Measurements from ENCODE around the gene TSPYL4. TPM values are rescaled to one million over a fixed set of nuclear protein-coding genes. Genes with fewer than 3 reads are reported as not detected.

TSPYL4 gene
- total and polyA plus RNA-seq, 7 donors, result 2.8 to 10.1 (median 6.5) TPM

- intact Hi-C loops (cut with DNase I), result no loop called here
- Histone ChIP-seq H3K4me1 (peaks cover 24% of the 10 kb centered on the region), H3K36me3 (ENCODE audit: insufficient read depth in 1 of 2, low read depth in 1 of 2) (peaks cover 0 to 25% of the 10 kb centered on the region in 2 donors), H3K27me3 (ENCODE audit: insufficient read depth in 3 of 3, low read length in 2 of 3) (no peaks in the 10 kb centered on the region), H3K27ac (no peak overlapping the region), H3K9me3 (no peaks in the 10 kb centered on the region), H3K4me3 (no peak overlapping the region)
- WGBS, 3 donors, result 57 to 60% (median 58%) methylated on average over 3 of the region's 3 CpGs
- no peak for DNase-seq
- TF ChIP-seq, protein P1, sequence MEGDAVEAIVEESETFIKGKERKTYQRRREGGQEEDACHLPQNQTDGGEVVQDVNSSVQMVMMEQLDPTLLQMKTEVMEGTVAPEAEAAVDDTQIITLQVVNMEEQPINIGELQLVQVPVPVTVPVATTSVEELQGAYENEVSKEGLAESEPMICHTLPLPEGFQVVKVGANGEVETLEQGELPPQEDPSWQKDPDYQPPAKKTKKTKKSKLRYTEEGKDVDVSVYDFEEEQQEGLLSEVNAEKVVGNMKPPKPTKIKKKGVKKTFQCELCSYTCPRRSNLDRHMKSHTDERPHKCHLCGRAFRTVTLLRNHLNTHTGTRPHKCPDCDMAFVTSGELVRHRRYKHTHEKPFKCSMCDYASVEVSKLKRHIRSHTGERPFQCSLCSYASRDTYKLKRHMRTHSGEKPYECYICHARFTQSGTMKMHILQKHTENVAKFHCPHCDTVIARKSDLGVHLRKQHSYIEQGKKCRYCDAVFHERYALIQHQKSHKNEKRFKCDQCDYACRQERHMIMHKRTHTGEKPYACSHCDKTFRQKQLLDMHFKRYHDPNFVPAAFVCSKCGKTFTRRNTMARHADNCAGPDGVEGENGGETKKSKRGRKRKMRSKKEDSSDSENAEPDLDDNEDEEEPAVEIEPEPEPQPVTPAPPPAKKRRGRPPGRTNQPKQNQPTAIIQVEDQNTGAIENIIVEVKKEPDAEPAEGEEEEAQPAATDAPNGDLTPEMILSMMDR (IDR thresholded peaks at IDR 0.05), result no peak
- ATAC-seq, result no peak
Observed at GRCh38 chr6:116267836-116268588, 14.1 kb upstream of the TSPYL4 start.

- Histone ChIP-seq H3K36me3 (ENCODE audit: insufficient read depth in 1 of 2, low read depth in 1 of 2) (peaks cover 0 to 18% of the 10 kb centered on the region in 2 donors), H3K4me1 (peaks cover 24% of the 10 kb centered on the region), H3K27ac (no peak overlapping the region), H3K4me3 (no peak overlapping the region), H3K27me3 (ENCODE audit: insufficient read depth in 3 of 3, low read length in 2 of 3) (no peaks in the 10 kb centered on the region), H3K9me3 (no peaks in the 10 kb centered on the region)
- DNase-seq (no peak), ATAC-seq (no peak)
- TF ChIP-seq, protein P1 (IDR thresholded peaks at IDR 0.05), result no peak
- intact Hi-C loops (cut with DNase I), result no loop called here
Observed at GRCh38 chr6:116266803-116267202, 12.9 kb upstream of the TSPYL4 start.

DNA sequence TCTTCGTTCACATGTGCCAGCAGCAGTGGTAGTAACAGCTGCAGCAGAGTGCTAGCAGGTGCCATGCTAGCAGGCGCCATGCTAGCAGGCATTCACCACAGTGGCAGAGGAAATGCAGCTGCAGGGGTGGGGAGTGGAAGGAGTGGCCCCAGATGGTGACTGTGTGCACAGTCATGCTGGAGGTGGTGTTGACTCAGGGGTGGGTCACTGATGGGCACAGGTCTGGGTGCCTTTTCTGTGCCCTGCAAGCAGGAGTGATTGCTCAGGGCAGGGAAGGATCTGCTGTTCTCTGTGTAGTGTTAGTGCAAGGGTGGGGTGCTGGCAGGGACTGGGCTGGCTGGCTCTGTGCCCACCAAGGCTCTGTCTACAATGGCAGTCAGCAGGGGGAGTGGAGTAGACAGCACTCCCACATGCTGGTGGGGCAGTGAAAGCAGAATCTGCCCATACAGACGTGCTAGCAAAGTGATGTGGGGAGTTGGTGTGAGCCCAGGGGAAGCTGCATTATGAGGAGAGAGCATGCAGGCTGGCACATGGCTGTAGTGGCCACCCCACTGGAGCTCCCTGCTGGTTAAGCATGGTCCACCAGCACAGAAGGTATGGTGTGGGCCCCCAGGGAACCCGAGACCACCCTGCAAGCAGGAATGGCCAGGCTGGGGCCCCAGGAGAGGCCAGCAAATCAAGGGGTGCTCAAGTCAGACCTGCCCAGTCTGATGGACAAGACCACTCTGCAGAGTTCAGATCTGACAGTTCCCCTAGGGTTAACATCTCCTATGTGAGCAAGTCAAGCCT is 11.4 kb upstream of the TSPYL4 start:
- H3K27ac ChIP-seq, result no peak overlapping the region
- no peak overlapping the region for H3K4me3 ChIP-seq
- DNase-seq (no peak), ATAC-seq (no peak)
- H3K27me3 ChIP-seq (ENCODE audit: insufficient read depth in 3 of 3, low read length in 2 of 3), result no peaks in the 10 kb centered on the region
- H3K4me1 ChIP-seq, result peaks cover 17% of the 10 kb centered on the region
- 66 to 75% (median 69%) methylated on average over 4 of the region's 4 CpGs for WGBS, 3 donors
- TF ChIP-seq, protein P1 (IDR thresholded peaks at IDR 0.05), result no peak
- H3K9me3 ChIP-seq, result no peaks in the 10 kb centered on the region
- peaks cover 0 to 13% of the 10 kb centered on the region in 2 donors for H3K36me3 ChIP-seq (ENCODE audit: insufficient read depth in 1 of 2, low read depth in 1 of 2)
- intact Hi-C loops (cut with DNase I), result no loop called here

- no peaks in the 10 kb centered on the region for H3K4me1 ChIP-seq
- no peaks in the 10 kb centered on the region for H3K9me3 ChIP-seq
- ATAC-seq, result no peak
- peaks cover 0 to 20% of the 10 kb centered on the region in 2 donors for H3K36me3 ChIP-seq (ENCODE audit: insufficient read depth in 1 of 2, low read depth in 1 of 2)
- H3K27me3 ChIP-seq (ENCODE audit: insufficient read depth in 3 of 3, low read length in 2 of 3), result no peaks in the 10 kb centered on the region
- TF ChIP-seq, protein P1 (IDR thresholded peaks at IDR 0.05), result no peak
- no peak for DNase-seq
- no peak overlapping the region for H3K27ac ChIP-seq
- 97 to 100% (median 98%) methylated on average over 1 of the region's 1 CpG for WGBS, 3 donors
- H3K4me3 ChIP-seq, result no peak overlapping the region
- intact Hi-C loops (cut with DNase I), result no loop called here
Observed at GRCh38 chr6:116263353-116263752, 9.5 kb upstream of the TSPYL4 start.

Data from psoas muscle (tissue), 8 donors.